HG02884 (cell line): ENCODE results near the gene MITF.

ENCODE experiments used
- ATAC-seq: cut with Tn5 transposase; IDR thresholded peaks from one replicate; pipeline ENCODE4 v1.9.1; 2021; ENCODE audit warnings: mild to moderate bottlenecking, moderate library complexity; ENCODE audit not compliant: unreplicated experiment

The MITF gene

DNA sequence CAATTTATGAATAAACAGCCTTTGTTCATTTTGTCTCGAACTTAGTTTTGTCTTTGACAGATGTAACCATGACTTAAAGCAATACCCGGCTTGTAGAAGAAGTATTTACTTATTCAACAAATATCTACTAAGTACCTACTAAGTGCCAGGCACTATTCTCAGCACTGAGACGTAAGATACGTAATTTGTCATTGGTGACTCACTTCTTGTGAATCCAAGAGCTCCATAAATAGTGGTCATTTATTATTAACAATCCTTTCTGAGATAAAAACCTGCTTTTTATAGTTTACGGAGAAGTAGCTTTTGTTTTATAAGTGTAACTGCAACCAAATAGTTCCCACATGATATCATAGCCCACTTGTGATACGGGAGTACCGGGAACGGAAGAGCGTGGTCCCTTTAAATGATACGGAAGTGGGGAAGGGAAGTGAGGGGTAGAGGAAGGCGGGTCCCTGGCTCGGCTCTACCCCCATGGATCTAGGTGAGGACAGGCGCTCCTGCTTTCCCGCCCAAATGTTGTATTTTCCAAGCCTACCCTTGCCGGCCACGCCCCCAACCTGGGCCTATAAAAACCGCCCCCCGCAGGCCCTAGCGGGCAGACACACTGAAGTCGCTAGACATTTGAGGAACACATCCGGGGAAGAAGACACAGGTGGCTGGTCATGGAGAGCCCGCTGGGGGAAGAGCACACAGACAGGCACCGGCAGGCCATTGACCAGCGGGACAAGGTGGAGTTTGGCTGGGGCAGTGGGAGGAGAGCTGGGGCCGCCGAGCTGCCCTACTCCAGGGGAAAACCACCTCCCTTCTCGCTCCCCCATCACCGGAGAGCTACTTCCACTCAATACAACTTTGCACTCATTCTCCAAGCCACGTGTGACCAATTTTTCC, 260.1 kb downstream of the MITF start, which contains the start of gene SAMMSON:
SAMMSON (plus strand) TSS at position 594 of the 888 bp plus-strand sequence.
- no peak for ATAC-seq

DNA sequence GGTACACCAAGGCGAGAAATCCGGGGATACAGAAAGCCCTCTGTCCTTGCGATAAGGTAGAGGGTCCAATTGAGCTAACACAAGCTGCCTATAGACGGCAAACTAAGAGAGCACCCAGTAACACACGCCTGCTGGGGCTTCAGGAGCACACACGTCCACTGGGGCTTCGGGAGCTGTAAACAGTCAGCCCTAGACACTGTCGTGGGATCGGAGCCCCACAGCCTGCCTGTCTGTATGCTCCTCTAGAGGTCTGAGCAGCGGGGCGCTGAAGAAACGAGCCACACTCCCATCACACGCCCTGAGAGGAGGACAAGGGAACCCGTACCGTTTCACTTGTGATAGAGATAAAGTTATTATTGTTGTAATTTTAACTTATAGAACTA, 260.8 kb downstream of the MITF start:
- no peak for ATAC-seq

DNA sequence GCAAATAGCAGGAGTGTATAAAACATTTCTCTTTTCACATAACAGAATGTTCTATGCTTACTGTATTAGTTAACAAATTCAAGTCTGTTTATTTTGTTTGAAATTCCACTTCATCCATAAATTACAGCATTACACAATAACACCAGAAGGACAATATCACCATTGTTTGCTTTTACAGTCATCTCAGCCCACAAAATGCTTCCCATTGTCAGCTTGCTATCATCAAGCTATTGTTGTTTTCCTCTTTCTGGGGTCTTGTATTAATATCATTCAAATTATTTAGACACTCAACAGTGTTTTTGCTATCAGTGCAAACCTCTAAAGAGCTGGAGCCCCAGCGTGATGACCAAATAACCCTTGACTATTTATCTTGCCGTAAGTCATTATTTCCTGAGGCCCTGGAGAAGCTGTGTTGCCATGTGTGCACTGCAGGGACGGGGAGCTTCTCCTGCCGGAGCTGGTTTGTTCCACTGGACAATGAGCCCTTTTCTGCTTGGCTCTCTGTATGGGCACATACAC, 261.4 kb downstream of the MITF start:
- no peak for ATAC-seq

DNA sequence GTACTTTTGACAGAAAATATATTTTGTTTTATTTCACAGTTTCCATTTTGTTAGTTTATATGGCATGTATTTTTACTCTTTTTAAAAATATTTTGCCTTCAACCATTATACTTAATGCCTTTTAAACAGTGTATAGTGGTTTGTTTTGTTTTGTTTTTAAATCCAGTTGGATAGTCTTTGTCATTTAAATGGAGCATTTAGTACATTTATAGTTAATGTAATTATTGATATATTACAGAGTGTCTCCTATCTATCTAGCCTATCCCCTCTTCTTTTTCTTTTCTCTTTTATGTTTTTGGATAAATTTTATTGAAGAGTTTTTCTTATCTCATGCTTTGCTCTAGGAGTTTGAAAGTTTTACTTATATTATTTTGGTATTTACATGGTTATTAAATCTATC, 263.9 kb downstream of the MITF start:
- ATAC-seq = no peak

DNA sequence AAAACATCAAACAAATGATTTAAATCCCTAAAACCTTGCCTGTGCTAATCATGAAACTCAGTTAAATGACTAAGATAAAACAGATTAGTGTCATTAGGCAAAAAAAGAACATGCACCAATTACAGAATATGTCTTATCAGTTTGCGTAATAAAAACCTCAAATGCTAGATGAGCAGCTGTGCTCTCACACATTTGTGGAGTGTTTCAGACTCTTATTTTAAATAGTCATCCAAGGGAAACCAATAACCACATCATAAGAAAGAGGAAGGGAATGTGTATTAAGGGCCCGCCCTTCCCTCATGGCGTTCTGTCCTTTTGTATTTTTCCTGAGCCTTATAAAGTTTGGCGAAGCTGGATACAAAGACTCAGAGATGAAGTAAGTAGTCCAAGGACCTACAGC, 266.8 kb downstream of the MITF start:
- ATAC-seq = no peak

DNA sequence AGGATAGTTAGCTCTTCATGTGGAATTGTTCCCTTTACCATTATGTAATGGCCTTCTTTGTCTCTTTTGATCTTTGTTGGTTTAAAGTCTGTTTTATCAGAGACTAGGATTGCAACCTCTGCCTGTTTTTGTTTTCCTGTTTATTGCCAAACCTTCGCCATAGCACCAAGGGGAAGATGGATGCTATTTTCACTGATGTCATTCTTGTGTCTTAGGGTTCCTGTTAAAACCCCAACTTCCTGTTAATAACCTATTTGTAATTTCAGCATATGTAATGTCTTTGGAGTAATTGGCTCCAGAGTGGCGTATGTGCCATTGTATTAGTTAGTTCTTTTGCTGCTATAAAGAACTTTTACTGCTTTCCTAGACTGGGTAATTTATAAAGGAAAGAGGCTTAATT, 271.1 kb downstream of the MITF start:
- no peak for ATAC-seq

DNA sequence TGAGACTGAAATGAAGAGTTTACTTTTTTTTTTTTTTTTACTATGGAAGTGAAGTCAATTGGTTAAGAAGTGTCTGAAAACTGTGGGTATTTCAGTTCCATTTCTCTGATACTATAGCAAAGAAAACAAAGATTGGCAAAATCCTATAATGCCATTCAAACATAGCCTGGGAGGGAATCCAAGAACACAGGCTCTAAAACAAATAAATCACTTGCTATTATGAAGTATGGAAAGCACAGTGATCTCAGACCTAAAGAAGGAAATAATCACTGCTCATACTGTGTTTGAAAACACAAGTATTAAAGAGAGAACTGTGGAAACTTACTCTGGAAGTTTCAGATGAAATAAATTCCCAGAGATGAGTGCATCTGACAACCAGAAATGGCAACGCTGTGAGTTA, 272.3 kb downstream of the MITF start:
- no peak for ATAC-seq
